ENCODE results near the gene MT1X. TPM values are rescaled to one million over a fixed set of nuclear protein-coding genes. Genes with fewer than 3 reads are reported as not detected.

The MT1X gene
- total and polyA plus RNA-seq, 2 of the 13 experiments (the other 11 are each of a cell fraction or from before 2014, with no cell fraction given), result 19.7 to 288 TPM

DNA sequence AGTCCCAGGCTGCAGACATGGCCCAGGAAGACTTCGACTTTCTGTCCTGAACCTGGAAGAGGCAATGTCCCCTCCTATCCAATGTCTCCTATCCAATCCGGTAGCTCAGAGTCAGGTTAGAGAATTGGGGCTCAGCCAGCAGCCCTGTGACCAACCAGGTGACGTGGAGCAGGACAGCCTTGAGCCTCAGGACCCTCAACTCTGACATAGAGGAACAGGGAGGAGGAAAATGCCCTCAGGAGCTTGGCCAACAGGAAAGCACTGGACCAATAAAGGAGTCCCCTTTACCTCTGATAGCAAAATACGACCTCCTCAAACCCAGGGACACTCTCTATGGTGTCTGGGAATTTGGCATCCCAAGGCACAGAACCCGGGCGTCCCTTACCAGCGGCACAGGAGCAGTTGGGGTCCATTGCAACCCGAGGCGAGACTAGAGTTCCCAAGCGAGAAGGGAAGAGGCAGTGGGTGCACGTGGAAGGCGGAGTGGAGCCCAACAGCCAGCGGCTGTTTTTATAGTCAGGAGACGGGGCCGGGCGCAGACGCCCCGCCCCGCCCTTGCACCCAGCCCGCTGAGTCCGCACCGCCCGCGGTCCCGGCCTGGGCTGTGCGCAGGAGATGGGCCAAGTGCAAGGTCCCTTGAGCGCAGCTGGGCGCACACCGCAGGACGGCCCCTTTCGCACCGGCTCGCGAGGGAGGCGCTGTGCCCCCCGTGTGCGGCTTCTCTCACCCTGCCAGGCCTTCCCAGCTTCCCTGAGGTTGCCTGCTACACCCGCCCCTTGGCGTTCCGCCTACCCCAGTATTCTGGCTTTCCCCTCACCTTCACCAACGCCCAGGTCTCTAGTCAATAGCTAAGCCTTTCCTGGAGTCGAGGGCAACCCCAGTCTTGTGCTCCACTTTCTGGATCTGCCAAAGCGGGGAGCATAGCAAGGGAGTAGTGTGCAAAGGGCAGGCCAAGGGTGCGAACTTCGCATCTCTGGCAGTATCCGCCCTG lies 14.4 kb upstream of the MT1X start, which contains the start of gene MT1G (continued):
- TF ChIP-seq, protein P1, sequence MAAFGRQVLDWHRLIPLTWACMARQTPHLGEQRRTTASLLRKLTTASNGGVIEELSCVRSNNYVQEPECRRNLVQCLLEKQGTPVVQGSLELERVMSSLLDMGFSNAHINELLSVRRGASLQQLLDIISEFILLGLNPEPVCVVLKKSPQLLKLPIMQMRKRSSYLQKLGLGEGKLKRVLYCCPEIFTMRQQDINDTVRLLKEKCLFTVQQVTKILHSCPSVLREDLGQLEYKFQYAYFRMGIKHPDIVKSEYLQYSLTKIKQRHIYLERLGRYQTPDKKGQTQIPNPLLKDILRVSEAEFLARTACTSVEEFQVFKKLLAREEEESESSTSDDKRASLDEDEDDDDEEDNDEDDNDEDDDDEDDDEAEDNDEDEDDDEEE (CRISPR knock-in tag; IDR thresholded peaks at IDR 0.05), result no peak
- TF ChIP-seq NONO (IDR thresholded peaks at IDR 0.05), result no peak
- peak; percentile 70 for TF ChIP-seq NONO (CRISPR knock-in tag; conservative IDR thresholded peaks at IDR 0.05)
- TF ChIP-seq ZNF430 (CRISPR knock-in tag; IDR thresholded peaks at IDR 0.05), result no peak
- TF ChIP-seq, protein P2, sequence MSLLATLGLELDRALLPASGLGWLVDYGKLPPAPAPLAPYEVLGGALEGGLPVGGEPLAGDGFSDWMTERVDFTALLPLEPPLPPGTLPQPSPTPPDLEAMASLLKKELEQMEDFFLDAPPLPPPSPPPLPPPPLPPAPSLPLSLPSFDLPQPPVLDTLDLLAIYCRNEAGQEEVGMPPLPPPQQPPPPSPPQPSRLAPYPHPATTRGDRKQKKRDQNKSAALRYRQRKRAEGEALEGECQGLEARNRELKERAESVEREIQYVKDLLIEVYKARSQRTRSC (CRISPR knock-in tag; IDR thresholded peaks at IDR 0.05; ENCODE audit: low read depth), result no peak
- no peak for TF ChIP-seq NFYC (CRISPR knock-in tag; IDR thresholded peaks at IDR 0.05)
- no peak for TF ChIP-seq TP53 (CRISPR knock-in tag; conservative IDR thresholded peaks at IDR 0.05)
- no peak for TF ChIP-seq IKZF4 (CRISPR knock-in tag; IDR thresholded peaks at IDR 0.05; ENCODE audit: borderline replicate concordance, low read depth, not compliant biosample characterization)
- TF ChIP-seq ZNF263 (CRISPR knock-in tag; IDR thresholded peaks at IDR 0.05), result no peak
- TF ChIP-seq, protein P3, sequence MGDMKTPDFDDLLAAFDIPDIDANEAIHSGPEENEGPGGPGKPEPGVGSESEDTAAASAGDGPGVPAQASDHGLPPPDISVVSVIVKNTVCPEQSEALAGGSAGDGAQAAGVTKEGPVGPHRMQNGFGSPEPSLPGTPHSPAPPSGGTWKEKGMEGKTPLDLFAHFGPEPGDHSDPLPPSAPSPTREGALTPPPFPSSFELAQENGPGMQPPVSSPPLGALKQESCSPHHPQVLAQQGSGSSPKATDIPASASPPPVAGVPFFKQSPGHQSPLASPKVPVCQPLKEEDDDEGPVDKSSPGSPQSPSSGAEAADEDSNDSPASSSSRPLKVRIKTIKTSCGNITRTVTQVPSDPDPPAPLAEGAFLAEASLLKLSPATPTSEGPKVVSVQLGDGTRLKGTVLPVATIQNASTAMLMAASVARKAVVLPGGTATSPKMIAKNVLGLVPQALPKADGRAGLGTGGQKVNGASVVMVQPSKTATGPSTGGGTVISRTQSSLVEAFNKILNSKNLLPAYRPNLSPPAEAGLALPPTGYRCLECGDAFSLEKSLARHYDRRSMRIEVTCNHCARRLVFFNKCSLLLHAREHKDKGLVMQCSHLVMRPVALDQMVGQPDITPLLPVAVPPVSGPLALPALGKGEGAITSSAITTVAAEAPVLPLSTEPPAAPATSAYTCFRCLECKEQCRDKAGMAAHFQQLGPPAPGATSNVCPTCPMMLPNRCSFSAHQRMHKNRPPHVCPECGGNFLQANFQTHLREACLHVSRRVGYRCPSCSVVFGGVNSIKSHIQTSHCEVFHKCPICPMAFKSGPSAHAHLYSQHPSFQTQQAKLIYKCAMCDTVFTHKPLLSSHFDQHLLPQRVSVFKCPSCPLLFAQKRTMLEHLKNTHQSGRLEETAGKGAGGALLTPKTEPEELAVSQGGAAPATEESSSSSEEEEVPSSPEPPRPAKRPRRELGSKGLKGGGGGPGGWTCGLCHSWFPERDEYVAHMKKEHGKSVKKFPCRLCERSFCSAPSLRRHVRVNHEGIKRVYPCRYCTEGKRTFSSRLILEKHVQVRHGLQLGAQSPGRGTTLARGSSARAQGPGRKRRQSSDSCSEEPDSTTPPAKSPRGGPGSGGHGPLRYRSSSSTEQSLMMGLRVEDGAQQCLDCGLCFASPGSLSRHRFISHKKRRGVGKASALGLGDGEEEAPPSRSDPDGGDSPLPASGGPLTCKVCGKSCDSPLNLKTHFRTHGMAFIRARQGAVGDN (CRISPR knock-in tag; IDR thresholded peaks at IDR 0.05), result peak; percentile 87
- TF ChIP-seq, protein P4, sequence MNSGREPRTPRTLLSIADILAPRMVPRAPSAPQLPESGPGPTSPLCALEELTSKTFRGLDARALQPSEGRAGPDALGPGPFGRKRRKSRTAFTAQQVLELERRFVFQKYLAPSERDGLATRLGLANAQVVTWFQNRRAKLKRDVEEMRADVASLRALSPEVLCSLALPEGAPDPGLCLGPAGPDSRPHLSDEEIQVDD (CRISPR knock-in tag; IDR thresholded peaks at IDR 0.05; ENCODE audit: borderline replicate concordance), result no peak
- TF ChIP-seq PHF8 (CRISPR knock-in tag; IDR thresholded peaks at IDR 0.05), result peak; percentile 45
- TF ChIP-seq ZSCAN22 (CRISPR knock-in tag; IDR thresholded peaks at IDR 0.05), result no peak
- TF ChIP-seq, protein P5, sequence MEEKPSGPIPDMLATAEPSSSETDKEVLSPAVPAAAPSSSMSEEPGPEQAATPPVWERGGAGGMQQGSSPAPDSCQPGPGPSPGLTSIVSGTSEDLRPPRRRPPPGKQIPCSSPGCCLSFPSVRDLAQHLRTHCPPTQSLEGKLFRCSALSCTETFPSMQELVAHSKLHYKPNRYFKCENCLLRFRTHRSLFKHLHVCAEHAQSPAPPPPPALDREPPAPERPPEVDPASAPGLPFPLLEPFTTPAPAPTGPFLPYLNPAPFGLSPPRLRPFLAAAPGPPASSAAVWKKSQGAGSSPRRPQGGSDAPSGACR (CRISPR knock-in tag; IDR thresholded peaks at IDR 0.05), result no peak
- TF ChIP-seq MTF1 (CRISPR knock-in tag; IDR thresholded peaks at IDR 0.05), result peak; percentile 99
- no peak for TF ChIP-seq ZNF724P (CRISPR knock-in tag; IDR thresholded peaks at IDR 0.05; ENCODE audit: borderline replicate concordance)
- TF ChIP-seq KMT2A (CRISPR knock-in tag; IDR thresholded peaks at IDR 0.05), result 0 out of 2 replicates have a peak, but pooled peaks have one; percentile 44
- no peak for TF ChIP-seq ZNF558 (CRISPR knock-in tag; IDR thresholded peaks at IDR 0.05; ENCODE audit: borderline replicate concordance)
- TF ChIP-seq, protein P6, sequence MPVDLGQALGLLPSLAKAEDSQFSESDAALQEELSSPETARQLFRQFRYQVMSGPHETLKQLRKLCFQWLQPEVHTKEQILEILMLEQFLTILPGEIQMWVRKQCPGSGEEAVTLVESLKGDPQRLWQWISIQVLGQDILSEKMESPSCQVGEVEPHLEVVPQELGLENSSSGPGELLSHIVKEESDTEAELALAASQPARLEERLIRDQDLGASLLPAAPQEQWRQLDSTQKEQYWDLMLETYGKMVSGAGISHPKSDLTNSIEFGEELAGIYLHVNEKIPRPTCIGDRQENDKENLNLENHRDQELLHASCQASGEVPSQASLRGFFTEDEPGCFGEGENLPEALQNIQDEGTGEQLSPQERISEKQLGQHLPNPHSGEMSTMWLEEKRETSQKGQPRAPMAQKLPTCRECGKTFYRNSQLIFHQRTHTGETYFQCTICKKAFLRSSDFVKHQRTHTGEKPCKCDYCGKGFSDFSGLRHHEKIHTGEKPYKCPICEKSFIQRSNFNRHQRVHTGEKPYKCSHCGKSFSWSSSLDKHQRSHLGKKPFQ (CRISPR knock-in tag; IDR thresholded peaks at IDR 0.05; ENCODE audit: insufficient replicate concordance), result no peak
- no peak for TF ChIP-seq POLR2AphosphoS2 (IDR thresholded peaks at IDR 0.05; ENCODE audit: low read depth, low read length)

Data from HepG2 (cell line).